ENCODE measurements around the gene SPOP. TPM values are rescaled to one million over a fixed set of nuclear protein-coding genes. Genes with fewer than 3 reads are reported as not detected.

SPOP gene
- total and polyA plus RNA-seq, 2 of the 4 experiments (the other 2 are of a cell fraction) = 24.9 to 47.5 TPM

DNA sequence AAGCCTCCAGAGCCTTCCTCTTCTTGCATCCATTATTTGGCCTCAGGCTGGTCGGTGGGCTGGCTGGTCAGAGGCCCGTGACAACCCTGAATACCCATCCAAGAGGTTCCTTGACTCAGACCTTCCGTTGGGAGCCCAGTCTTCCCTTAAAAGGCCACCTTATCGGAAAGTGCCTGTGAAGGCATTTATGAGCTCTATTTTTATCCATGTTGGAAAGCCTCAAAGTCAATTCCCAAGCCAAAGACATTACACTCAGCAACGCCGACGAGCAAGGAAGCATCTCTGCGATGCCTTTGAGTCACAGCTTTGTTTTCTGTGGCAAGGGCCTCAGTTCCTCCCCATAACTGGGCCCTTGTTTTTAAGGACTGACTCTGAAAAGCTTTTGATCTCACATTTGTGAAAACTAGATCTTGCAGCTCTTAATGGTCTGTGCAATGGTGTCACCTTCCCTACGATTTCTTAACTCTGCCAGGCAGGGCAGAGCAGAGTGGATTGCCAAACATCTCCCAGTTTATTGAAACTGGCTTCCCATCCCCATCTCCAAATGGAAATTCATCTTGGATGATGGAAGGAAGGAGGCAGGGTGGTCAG lies 13.3 kb upstream of the SPOP start:
- in situ Hi-C loops (cut with MboI; ENCODE audit: low sequenced_read_pairs) = no loop called here
- Histone ChIP-seq H3K9ac (ENCODE audit: low read depth, low read length) (no peak overlapping the region), H3K4me1 (ENCODE audit: control insufficient read depth, insufficient read depth, low read length) (peaks cover 2% of the 10 kb centered on the region; the same call in 1 of the 2 replicates), H3K36me3 (ENCODE audit: control insufficient read depth, insufficient read depth, low read length) (no peaks in the 10 kb centered on the region), H2AFZ (replicated peaks; ENCODE audit: low read length, poor library complexity) (no peak overlapping the region), H3K14ac (replicated peaks; ENCODE audit: low read depth, low read length) (no peak overlapping the region), H3K23ac (ENCODE audit: low read depth, low read length) (no peak overlapping the region), H2BK5ac (ENCODE audit: low read depth, low read length, poor library complexity, severe bottlenecking) (no peak overlapping the region), H2BK20ac (ENCODE audit: low read depth, low read length) (no peak overlapping the region), H2AK5ac (ENCODE audit: low read depth, low read length) (no peak overlapping the region), H3K18ac (ENCODE audit: low read depth, low read length) (no peak overlapping the region), H3K27ac (ENCODE audit: insufficient read depth, low read length) (no peak overlapping the region), H3K4me2 (ENCODE audit: low read depth, low read length) (no peak overlapping the region), H4K8ac (ENCODE audit: low read depth in 2 of 2, low read length in 2 of 2) (no peak overlapping the region), H2AK9ac (replicated peaks; ENCODE audit: low read depth, low read length, poor library complexity) (no peak overlapping the region), H3K56ac (ENCODE audit: extremely low read depth, insufficient read depth, low read length) (no peak overlapping the region), H3K27me3 (ENCODE audit: control insufficient read depth, insufficient read depth, low read length) (peaks cover 4% of the 10 kb centered on the region), H3K9me1 (ENCODE audit: insufficient read depth, low read length) (peaks cover 8% of the 10 kb centered on the region; the same call in 1 of the 2 replicates), H3K79me1 (ENCODE audit: low read depth in 1 of 2, low read length in 2 of 2) (no peaks in the 10 kb centered on the region), H4K91ac (ENCODE audit: insufficient read depth, low read depth, low read length) (no peak overlapping the region), H2BK120ac (ENCODE audit: low read depth, low read length) (no peak overlapping the region), H4K5ac (ENCODE audit: low read depth, low read length) (no peak overlapping the region), H2BK15ac (ENCODE audit: low read depth, low read length) (no peak overlapping the region), H3K4me3 (ENCODE audit: insufficient read depth, low read depth, low read length) (no peak overlapping the region), H3K9me3 (ENCODE audit: control insufficient read depth, insufficient read depth, low read length) (no peaks in the 10 kb centered on the region), H3K4ac (ENCODE audit: low read depth, low read length) (no peak overlapping the region), H4K20me1 (ENCODE audit: insufficient read depth, low read length) (no peaks in the 10 kb centered on the region)
- intact Hi-C loops (cut with micrococcal nuclease) = no loop called here
- no peak for DNase-seq
- TF ChIP-seq SMC3 (IDR thresholded peaks at IDR 0.05; ENCODE audit: low read depth, low read length) (no peak), FOS (IDR thresholded peaks at IDR 0.05; ENCODE audit: low read depth, low read length) (no peak), NFE2L2 (IDR thresholded peaks at IDR 0.05; ENCODE audit: low read depth, low read length) (no peak), RCOR1 (IDR thresholded peaks at IDR 0.05; ENCODE audit: insufficient replicate concordance, low read length) (no peak), CHD1 (IDR thresholded peaks at IDR 0.05; ENCODE audit: low read depth, low read length) (no peak), RAD21 (IDR thresholded peaks at IDR 0.05; ENCODE audit: low read length) (no peak)
- dilution Hi-C loops (cut with HindIII; ENCODE audit: low sequenced_read_pairs, unreplicated experiment) = no loop called here
- ATAC-seq (ENCODE audit: low read depth) = no peak
- CTCF ChIA-PET = interaction anchor here (1.0 kb wide), 1 partner anchor 121 kb away, joined by 4 read pairs; no protein-coding TSS in a partner anchor
- no CpG with 5 or more reads among the region's 9 CpGs for WGBS, 2 experiments (ENCODE audit: extremely low coverage in 2 of 2, insufficient read length in 1 of 2)
- POLR2A ChIA-PET (ENCODE audit: unreplicated experiment) = interaction anchor here (0.5 kb wide), 1 partner anchor 14 kb away, joined by 3 read pairs; no protein-coding TSS in a partner anchor
- no TSS peak for BruUV-seq (replicated peaks)
